HEK293T (cell line): Measurements from ENCODE around the gene SLC30A1.
"Not testable (repeated sequence)": the region's sequence is repeated elsewhere in the genome, so short reads cannot be mapped to it uniquely, and the experiment has no call there.

Experiments used
- CTCF ChIA-PET: fragments of 350-600 bp; formaldehyde crosslinking; extraction: SDS; loops from one replicate; lab custom pipeline; 2021; ENCODE audit warnings: antibody characterized with exemption, inconsistent platforms; lab: Yijun Ruan, JAX
- POLR2A ChIA-PET: fragments of 350-600 bp; formaldehyde crosslinking; extraction: SDS; loops from one replicate; lab custom pipeline; 2020; ENCODE audit warnings: antibody characterized with exemption, inconsistent platforms; lab: Yijun Ruan, JAX
- DNase-seq: peaks from one replicate; pipeline ENCODE4 v3.0.0; 2012; ENCODE audit warnings: mixed read lengths; ENCODE audit errors: extremely low spot score
- ARNT ChIP-seq: fragments of 450-650 bp; IDR thresholded peaks from 2 replicates; pipeline ENCODE4 v1.6.1; 2017; ENCODE audit warnings: mild to moderate bottlenecking
- BHLHE40 ChIP-seq: fragments of 450-650 bp; IDR thresholded peaks from 2 replicates; pipeline ENCODE4 v1.6.1; 2016; ENCODE audit warnings: mild to moderate bottlenecking, moderate library complexity, borderline replicate concordance
- CTBP1 ChIP-seq: fragments of 450-650 bp; IDR thresholded peaks from 2 replicates; pipeline ENCODE4 v1.6.1; 2016; ENCODE audit warnings: borderline replicate concordance
- ELF4 ChIP-seq: fragments of 450-650 bp; IDR thresholded peaks from 2 replicates; pipeline ENCODE4 v1.6.1; 2017; ENCODE audit warnings: antibody characterized with exemption
- FOXA1 ChIP-seq: fragments of 450-650 bp; IDR thresholded peaks from 2 replicates; pipeline ENCODE4 v1.6.1; 2016; ENCODE audit warnings: mild to moderate bottlenecking
- FOXK2 ChIP-seq: fragments of 450-650 bp; IDR thresholded peaks from 2 replicates; pipeline ENCODE4 v1.6.1; 2016; ENCODE audit warnings: mild to moderate bottlenecking
- FOXM1 ChIP-seq: fragments of 450-650 bp; IDR thresholded peaks from 2 replicates; pipeline ENCODE4 v1.6.1; 2017; ENCODE audit warnings: mild to moderate bottlenecking, borderline replicate concordance
- HDGF ChIP-seq: fragments of 450-650 bp; IDR thresholded peaks from 2 replicates; pipeline ENCODE4 v1.6.1; 2017; ENCODE audit warnings: antibody characterized with exemption, borderline replicate concordance
- L3MBTL2 ChIP-seq: fragments of 450-650 bp; conservative IDR thresholded peaks from 2 replicates; pipeline ENCODE4 v1.6.1; 2016; ENCODE audit warnings: mild to moderate bottlenecking
- LEF1 ChIP-seq: fragments of 450-650 bp; IDR thresholded peaks from 2 replicates; pipeline ENCODE4 v1.6.1; 2017; ENCODE audit warnings: mild to moderate bottlenecking, borderline replicate concordance
- NFRKB ChIP-seq: fragments of 450-650 bp; IDR thresholded peaks from 2 replicates; pipeline ENCODE4 v1.6.1; 2016; ENCODE audit warnings: mild to moderate bottlenecking, moderate library complexity
- PKNOX1 ChIP-seq: fragments of 450-650 bp; IDR thresholded peaks from 2 replicates; pipeline ENCODE4 v1.6.1; 2016
- SP1 ChIP-seq: fragments of 450-650 bp; IDR thresholded peaks from 2 replicates; pipeline ENCODE4 v1.6.1; 2017
- SUZ12 ChIP-seq: fragments of 450-650 bp; IDR thresholded peaks from 2 replicates; pipeline ENCODE4 v1.6.1; 2016; ENCODE audit warnings: mild to moderate bottlenecking
- TARDBP ChIP-seq: fragments of 450-650 bp; IDR thresholded peaks from 2 replicates; pipeline ENCODE4 v1.6.1; 2016
- ZNF384 ChIP-seq: fragments of 450-650 bp; IDR thresholded peaks from 2 replicates; pipeline ENCODE4 v1.6.1; 2016

Gene SLC30A1

DNA sequence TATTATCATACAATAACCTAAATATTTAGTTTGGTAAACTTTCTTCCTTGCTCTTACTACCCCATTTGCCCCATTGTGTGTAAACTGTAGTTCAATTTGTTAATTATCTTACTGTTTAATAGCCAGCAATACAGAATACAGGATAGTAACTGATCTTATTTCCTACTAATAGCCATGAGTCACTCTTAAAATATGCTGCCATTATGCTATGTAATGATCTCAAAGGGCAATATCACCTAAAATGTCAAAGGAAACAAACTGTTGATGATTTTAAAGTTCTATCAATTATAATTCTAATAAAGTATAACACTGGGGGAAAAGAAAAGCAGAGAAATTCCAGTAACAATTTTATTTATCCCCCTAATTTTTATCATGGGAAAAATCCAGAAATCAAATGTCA is 4.3 kb downstream of the SLC30A1 start:
- TF ChIP-seq FOXA1 (no peak), CTBP1 (no peak), NFRKB (no peak), L3MBTL2 (no peak), LEF1 (no peak)
- no peak for DNase-seq
- ChIA-PET CTCF (interaction anchor here (0.9 kb wide), 1 partner anchor 56 kb away, joined by 5 read pairs; no protein-coding TSS in a partner anchor), POLR2A (no interaction called here)

DNA sequence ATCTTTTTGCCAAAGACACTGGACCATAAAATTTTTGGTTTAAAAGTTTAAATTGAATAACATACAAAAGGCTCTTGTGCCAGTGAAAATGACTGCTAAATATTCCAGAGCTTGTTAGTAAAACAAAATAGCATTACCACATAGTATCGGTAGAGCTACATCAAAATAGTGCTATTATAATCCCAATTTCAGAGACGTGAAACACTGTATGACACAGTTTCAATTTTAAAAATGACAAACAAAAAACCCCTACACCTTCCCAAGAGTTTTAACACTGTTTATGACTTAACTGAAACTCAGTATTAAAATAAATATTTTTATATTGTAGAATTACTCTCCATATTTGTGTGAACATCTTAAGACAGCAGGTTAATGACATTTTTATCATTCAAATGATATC is 7.0 kb downstream of the SLC30A1 start:
- ChIA-PET CTCF (no interaction called here), POLR2A (no interaction called here)
- TF ChIP-seq FOXK2 (no peak), LEF1 (no peak), FOXM1 (no peak), CTBP1 (no peak), HDGF (no peak), SUZ12 (no peak), L3MBTL2 (no peak), BHLHE40 (no peak)
- no peak for DNase-seq

GRCh38 chr1:211570378-211570777 is 8.6 kb downstream of the SLC30A1 start:
- POLR2A ChIA-PET, result interaction anchor here (0.6 kb wide), 1 partner anchor 77 kb away, joined by 3 read pairs; no protein-coding TSS in a partner anchor
- CTCF ChIA-PET, DNase-seq: not testable (repeated sequence)

- ChIA-PET CTCF (no interaction called here), POLR2A (no interaction called here)
- DNase-seq, result no peak
- no peak for TF ChIP-seq TARDBP
- no peak for TF ChIP-seq HDGF
- TF ChIP-seq FOXA1, result no peak
- TF ChIP-seq SUZ12, result no peak
- no peak for TF ChIP-seq FOXM1
- TF ChIP-seq BHLHE40, result no peak
- TF ChIP-seq FOXK2, result no peak
- no peak for TF ChIP-seq PKNOX1
- TF ChIP-seq ARNT, result no peak
- TF ChIP-seq LEF1, result no peak
- no peak for TF ChIP-seq ZNF384
- TF ChIP-seq L3MBTL2, result no peak
- no peak for TF ChIP-seq NFRKB
- no peak for TF ChIP-seq ELF4
- no peak for TF ChIP-seq SP1
- TF ChIP-seq CTBP1, result no peak
Measured at GRCh38 chr1:211566431-211567025, 12.4 kb downstream of the SLC30A1 start.

DNA sequence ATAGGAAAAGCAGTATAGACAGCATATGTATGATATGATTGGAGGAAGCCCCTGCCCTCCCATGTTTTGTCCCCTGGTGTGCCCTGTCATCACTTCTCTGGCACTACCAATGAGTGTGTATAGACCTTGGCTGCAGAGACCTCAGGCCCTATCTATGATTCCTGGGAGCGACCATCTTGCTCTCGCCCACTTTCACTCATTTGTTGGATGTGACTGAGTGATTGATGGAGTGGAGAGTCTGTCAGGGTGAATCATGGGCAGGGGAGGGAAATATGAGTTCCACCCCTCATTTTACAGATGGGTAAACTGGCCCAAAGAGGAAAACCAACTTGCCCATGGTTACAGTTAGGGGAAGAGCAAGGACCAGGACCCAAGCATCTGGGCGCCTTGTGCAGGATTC is 14.9 kb downstream of the SLC30A1 start:
- POLR2A ChIA-PET, result no interaction called here

GRCh38 chr1:211559222-211560010 is 19.5 kb downstream of the SLC30A1 start:
- TF ChIP-seq FOXM1, result no peak
- TF ChIP-seq BHLHE40, result no peak
- no peak for TF ChIP-seq L3MBTL2
- TF ChIP-seq ARNT, result no peak
- no peak for TF ChIP-seq ELF4
- no peak for TF ChIP-seq FOXA1
- no peak for TF ChIP-seq ZNF384
- TF ChIP-seq FOXK2, result no peak
- TF ChIP-seq NFRKB, result no peak
- no peak for TF ChIP-seq SP1
- TF ChIP-seq SUZ12, result no peak
- ChIA-PET CTCF (no interaction called here), POLR2A (no interaction called here)
- no peak for DNase-seq

More for the DNA sequence above, 14.9 kb downstream of the SLC30A1 start:
- no peak for DNase-seq
- no peak for TF ChIP-seq FOXA1
- no peak for TF ChIP-seq ARNT
- no peak for TF ChIP-seq NFRKB
- no peak for TF ChIP-seq SUZ12
- TF ChIP-seq FOXK2, result no peak
- no peak for TF ChIP-seq BHLHE40
- no peak for TF ChIP-seq HDGF
- TF ChIP-seq SP1, result no peak
- no peak for TF ChIP-seq L3MBTL2
- TF ChIP-seq PKNOX1, result no peak
- no peak for TF ChIP-seq ELF4
- CTCF ChIA-PET, result no interaction called here

DNA sequence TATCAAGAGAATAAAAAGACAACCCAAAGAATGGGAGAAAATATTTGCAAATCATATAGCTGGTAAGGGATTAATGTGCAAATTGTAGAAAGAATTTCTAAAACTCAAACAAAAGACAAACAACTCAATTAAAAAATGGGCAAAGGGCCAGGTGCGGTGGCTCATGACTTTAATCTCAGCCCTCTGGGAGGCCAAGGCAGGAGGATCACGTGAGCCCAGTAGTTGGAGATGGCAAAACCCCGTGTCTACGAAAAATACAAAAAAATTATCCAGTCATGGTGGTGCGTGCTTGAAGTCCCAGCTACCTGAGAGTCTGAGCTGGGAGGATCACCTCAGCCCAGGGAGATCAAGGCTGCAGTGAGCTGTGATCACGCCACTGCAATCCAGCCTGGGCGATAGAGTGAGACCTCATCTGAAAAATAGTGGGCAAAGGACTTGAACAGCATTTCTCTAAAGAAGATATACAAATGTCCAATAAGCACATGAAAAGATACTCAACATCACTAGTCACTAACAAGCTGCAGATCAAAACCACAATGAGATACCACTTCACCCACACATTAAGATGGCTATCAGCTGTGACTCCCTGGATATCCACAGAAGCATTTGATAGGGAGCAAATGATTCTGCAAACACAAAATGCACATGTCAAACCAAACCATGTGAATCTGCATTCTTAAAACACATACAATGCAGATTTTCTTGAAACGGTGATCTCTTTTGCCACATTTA is 20.9 kb downstream of the SLC30A1 start:
- POLR2A ChIA-PET, result no interaction called here
- no peak for TF ChIP-seq ZNF384
- no peak for TF ChIP-seq TARDBP
- no peak for TF ChIP-seq HDGF
- TF ChIP-seq SP1, result no peak
- no peak for TF ChIP-seq BHLHE40
- TF ChIP-seq FOXM1, result no peak
- no peak for TF ChIP-seq FOXA1
- no peak for TF ChIP-seq L3MBTL2
- no peak for TF ChIP-seq LEF1
- TF ChIP-seq PKNOX1, result no peak
- DNase-seq, result no peak
- CTCF ChIA-PET, result no interaction called here
